ENCODE results near the gene ERC2. TPM values are rescaled to one million over a fixed set of nuclear protein-coding genes. Genes with fewer than 3 reads are reported as not detected.
"Not testable (repeated sequence)": the region's sequence is repeated elsewhere in the genome, so short reads cannot be mapped to it uniquely, and the experiment has no call there.

Gene ERC2
- total RNA-seq, 4 donors from 2014 or later, result 5.3 to 8.8 (median 7.8) TPM

DNA sequence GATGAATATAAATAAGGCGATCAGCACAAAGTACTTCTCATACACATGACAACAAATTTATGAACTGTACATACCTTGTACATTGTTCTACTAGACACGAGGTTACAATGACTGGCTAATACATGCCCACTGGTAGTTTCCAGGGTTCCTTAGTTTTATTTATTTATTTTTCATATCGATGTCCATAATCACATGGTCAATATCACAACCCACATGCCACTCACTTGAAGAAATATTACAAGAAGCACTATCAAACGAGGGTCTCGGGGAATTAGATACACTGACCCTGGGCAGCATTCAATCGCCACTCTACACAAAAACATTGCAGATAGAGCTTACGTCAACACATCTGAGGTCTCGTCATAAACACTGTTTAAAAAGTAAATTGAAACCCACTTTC is 959.9 kb downstream of the ERC2 start:
- TF ChIP-seq, protein P1, sequence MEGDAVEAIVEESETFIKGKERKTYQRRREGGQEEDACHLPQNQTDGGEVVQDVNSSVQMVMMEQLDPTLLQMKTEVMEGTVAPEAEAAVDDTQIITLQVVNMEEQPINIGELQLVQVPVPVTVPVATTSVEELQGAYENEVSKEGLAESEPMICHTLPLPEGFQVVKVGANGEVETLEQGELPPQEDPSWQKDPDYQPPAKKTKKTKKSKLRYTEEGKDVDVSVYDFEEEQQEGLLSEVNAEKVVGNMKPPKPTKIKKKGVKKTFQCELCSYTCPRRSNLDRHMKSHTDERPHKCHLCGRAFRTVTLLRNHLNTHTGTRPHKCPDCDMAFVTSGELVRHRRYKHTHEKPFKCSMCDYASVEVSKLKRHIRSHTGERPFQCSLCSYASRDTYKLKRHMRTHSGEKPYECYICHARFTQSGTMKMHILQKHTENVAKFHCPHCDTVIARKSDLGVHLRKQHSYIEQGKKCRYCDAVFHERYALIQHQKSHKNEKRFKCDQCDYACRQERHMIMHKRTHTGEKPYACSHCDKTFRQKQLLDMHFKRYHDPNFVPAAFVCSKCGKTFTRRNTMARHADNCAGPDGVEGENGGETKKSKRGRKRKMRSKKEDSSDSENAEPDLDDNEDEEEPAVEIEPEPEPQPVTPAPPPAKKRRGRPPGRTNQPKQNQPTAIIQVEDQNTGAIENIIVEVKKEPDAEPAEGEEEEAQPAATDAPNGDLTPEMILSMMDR (IDR thresholded peaks at IDR 0.05), result no peak
- no peak for TF ChIP-seq POLR2A (IDR thresholded peaks at IDR 0.05)
- H3K4me1 ChIP-seq, result no peaks in the 10 kb centered on the region
- no peak overlapping the region for H3K4me3 ChIP-seq (replicated peaks in 1 of 3)
- H3K27me3 ChIP-seq, result no peaks in the 10 kb centered on the region
- no peaks in the 10 kb centered on the region for H3K9me3 ChIP-seq
- intact Hi-C loops (cut with DNase I), result no loop called here
- no peak for DNase-seq
- H3K36me3 ChIP-seq, result no peaks in the 10 kb centered on the region
- no peak overlapping the region for H3K27ac ChIP-seq
- 94 to 96% methylated on average over 8 of the region's 8 CpGs for WGBS, 2 donors

DNA sequence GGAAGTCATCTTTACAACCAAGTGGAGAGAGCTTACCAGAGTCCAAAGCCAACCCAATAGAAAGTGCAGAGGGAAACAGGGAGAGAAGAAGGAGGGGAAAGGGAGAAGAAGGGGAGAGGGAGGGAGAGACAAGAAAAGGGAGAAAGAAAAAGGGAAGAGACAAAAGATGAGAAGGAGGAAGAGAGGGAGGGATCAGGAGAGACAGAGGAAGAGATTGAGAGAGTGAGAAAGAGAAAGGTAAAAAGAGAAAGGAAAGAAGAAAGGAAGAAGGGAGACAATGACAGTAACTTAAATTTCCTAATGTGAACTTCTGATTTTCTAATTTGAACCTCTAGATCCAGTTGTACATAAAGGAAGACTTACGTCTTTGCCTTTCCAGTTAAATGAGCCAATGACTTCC is 960.5 kb downstream of the ERC2 start:
- DNase-seq, result no peak
- Histone ChIP-seq H3K4me1 (no peaks in the 10 kb centered on the region), H3K27ac (no peak overlapping the region), H3K36me3 (no peaks in the 10 kb centered on the region), H3K4me3 (replicated peaks in 1 of 3) (no peak overlapping the region), H3K9me3 (no peaks in the 10 kb centered on the region), H3K27me3 (no peaks in the 10 kb centered on the region)
- TF ChIP-seq, protein P1 (IDR thresholded peaks at IDR 0.05), result no peak
- TF ChIP-seq POLR2A (IDR thresholded peaks at IDR 0.05), result no peak
- 87 to 98% methylated on average over 1 of the region's 1 CpG for WGBS, 2 donors
- intact Hi-C loops (cut with DNase I), result no loop called here

DNA sequence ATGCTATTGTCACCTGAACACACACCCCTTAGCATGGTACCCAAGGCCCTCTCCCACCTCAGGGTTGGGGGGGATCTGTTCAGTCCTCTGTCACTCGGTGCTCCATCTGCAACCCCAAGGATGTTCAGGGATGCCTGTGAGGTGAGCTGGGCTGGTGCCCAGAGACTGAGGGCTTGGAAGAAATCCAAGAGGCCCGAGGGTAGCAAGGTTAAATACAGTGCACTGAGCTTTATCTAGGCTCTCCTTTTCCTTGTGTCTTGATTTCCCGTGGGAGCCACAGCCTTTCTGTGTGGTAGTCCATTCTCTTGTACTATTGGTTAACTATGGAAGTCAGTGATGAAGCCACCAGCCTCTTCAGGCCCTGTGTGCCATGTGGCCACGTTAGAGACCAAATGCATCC is 962.5 kb downstream of the ERC2 start:
- DNase-seq, result no peak
- no peaks in the 10 kb centered on the region for H3K9me3 ChIP-seq
- no peak for TF ChIP-seq POLR2A (IDR thresholded peaks at IDR 0.05)
- TF ChIP-seq, protein P1 (IDR thresholded peaks at IDR 0.05), result no peak
- H3K27ac ChIP-seq, result no peak overlapping the region
- intact Hi-C loops (cut with DNase I), result no loop called here
- H3K36me3 ChIP-seq, result no peaks in the 10 kb centered on the region
- H3K27me3 ChIP-seq, result no peaks in the 10 kb centered on the region
- H3K4me3 ChIP-seq (replicated peaks in 1 of 3), result no peak overlapping the region
- no peaks in the 10 kb centered on the region for H3K4me1 ChIP-seq
- 47 to 55% methylated on average over 4 of the region's 4 CpGs for WGBS, 2 donors

DNA sequence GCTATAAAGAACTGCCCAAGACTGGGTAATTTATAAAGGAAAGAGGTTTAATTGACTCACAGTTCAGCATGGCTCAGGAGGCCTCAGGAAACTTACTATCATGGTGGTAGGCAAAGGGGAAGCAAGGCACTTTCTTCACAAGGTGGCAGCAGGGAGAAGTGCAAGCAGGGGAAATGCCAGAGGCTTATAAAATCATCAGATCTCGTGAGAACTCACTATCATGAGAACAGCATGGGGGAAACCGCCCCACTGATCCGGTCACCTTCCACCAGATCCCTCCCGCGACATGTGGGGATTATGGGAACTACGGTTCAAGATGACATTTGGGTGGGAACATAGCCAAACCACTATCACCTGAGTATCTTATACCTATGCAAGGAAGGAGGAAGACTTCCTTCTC is 963.2 kb downstream of the ERC2 start:
- TF ChIP-seq, protein P1 (IDR thresholded peaks at IDR 0.05), result peak in 4 of 6 experiments; percentile 6 to 49 (median 44)

DNA sequence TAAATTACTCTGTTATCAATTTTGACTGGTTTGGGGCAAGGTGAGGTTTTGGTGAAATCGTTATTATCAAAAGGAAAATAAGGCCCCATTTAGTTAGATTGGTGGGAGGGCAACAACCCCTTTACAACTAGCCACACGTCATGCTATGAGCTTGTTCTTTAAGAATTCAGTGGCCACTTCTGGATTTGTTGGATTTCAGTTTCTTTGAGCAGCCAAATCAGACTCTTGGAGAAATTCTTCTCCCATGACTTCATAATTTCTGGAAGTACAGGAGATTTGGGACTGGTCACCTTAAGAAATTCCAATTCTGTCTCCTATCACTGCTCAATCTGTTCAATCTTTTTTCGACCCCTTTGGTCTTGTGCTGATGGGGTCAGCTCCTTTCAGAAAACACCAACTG is 966.4 kb downstream of the ERC2 start:
- no peak for TF ChIP-seq POLR2A (IDR thresholded peaks at IDR 0.05)
- TF ChIP-seq, protein P1 (IDR thresholded peaks at IDR 0.05), result no peak
- 82 to 91% methylated on average over 3 of the region's 3 CpGs for WGBS, 2 donors
- H3K36me3 ChIP-seq, result no peaks in the 10 kb centered on the region

More for the DNA sequence above, 963.2 kb downstream of the ERC2 start:
- H3K4me1 ChIP-seq; H3K27me3 ChIP-seq; H3K27ac ChIP-seq; H3K9me3 ChIP-seq; H3K4me3 ChIP-seq (replicated peaks in 1 of 3); H3K36me3 ChIP-seq; intact Hi-C loops (cut with DNase I): not testable (repeated sequence)
- WGBS, 2 donors, result 65 to 75% methylated on average over 6 of the region's 6 CpGs
- DNase-seq, result peak; percentile 29 to 37

More for the DNA sequence above, 966.4 kb downstream of the ERC2 start:
- intact Hi-C loops (cut with DNase I), result no loop called here
- Histone ChIP-seq H3K27ac (no peak overlapping the region), H3K4me1 (no peaks in the 10 kb centered on the region), H3K27me3 (no peaks in the 10 kb centered on the region), H3K4me3 (replicated peaks in 1 of 3) (no peak overlapping the region), H3K9me3 (no peaks in the 10 kb centered on the region)
- no peak for DNase-seq
